ENCODE data around the gene HEPN1. TPM values are rescaled to one million over a fixed set of nuclear protein-coding genes. Genes with fewer than 3 reads are reported as not detected.
A peak's percentile ranks its signal among the peaks of the same experiment; 100 is the strongest.

The HEPN1 gene
- total RNA-seq, 4 donors from 2014 or later: 0.56 TPM; not detected in 3

DNA sequence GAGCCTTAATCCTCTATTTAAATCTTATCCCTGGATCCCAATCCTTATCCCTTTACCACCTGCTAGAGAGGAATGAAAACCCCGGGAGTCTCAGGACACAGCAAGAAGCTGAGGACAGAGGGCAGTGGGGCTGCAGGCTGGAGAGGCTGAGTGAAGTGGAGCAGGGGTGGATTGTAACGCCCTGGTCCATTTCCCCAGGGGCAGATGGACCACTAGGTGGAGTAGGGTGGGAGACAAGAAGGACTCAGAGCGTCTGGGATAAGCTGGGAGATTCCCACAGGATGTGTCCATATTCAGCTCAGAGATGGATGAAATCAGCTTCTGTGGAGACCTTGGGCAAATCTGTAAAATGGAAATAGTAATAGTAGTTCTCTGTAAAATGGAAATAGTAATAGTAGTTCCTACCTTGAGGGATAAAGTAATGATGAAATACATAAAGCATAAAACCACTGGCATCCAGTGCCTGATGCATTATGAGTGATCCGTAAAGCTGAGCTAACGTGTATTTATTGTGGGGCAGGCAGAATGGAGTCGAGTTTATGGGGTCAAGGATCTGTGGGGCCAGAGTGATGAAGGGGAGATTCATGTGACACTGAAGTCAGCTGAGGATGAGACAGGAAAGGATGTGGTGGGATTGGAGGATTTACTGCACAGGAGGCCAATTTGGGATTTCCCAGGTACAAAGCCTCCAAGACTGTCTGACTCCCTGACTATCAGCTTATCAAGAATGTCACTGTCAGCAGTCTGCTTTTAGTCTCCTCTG is 19.5 kb upstream of the HEPN1 start:
- TF ChIP-seq, protein P1, sequence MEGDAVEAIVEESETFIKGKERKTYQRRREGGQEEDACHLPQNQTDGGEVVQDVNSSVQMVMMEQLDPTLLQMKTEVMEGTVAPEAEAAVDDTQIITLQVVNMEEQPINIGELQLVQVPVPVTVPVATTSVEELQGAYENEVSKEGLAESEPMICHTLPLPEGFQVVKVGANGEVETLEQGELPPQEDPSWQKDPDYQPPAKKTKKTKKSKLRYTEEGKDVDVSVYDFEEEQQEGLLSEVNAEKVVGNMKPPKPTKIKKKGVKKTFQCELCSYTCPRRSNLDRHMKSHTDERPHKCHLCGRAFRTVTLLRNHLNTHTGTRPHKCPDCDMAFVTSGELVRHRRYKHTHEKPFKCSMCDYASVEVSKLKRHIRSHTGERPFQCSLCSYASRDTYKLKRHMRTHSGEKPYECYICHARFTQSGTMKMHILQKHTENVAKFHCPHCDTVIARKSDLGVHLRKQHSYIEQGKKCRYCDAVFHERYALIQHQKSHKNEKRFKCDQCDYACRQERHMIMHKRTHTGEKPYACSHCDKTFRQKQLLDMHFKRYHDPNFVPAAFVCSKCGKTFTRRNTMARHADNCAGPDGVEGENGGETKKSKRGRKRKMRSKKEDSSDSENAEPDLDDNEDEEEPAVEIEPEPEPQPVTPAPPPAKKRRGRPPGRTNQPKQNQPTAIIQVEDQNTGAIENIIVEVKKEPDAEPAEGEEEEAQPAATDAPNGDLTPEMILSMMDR (IDR thresholded peaks at IDR 0.05): no peak
- DNase-seq (ENCODE audit: low spot score): no peak
- no peak for ATAC-seq (ENCODE audit: low FRiP score)

DNA sequence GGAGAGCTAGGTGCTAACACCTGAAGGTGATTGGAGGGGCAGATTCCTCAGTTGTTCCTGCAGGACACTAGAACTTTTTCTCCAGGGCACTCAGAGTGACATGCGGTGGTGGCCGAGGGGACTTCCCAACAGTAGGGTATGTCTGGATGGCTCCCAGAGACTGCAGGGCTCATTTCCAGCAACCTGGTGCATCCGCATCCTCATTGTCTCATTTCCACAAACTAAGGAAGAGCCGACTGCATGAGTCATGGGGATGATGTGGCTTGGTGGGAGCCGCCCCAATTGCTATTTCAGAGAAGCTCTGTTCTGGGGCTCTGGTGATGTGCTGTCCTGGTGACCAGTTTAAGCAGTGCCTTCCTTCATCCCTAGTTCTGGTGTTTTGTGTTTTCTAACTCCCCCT is 18.6 kb upstream of the HEPN1 start:
- ATAC-seq (ENCODE audit: low FRiP score) (peak; percentile 58), DNase-seq (ENCODE audit: low spot score) (no peak)
- TF ChIP-seq, protein P1 (IDR thresholded peaks at IDR 0.05): no peak

DNA sequence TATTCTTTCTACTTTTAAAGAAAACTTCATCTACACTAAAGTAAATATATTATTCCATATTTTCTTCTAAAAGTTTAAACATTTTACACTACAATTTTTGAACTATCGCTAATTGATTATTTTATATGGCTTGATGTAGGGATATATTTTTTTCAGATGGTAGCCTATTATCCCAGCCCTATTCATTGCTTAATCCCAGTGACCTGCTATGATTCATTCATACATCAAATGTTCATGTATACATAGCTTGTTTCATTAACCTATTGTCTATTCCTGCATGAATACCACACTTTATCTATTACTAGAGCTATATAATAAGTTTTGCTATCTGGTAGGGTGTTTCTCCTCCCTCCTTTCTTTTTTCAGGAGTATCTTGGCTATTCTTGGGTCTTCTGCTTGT is 16.4 kb upstream of the HEPN1 start:
- ATAC-seq (ENCODE audit: low FRiP score) (no peak), DNase-seq (ENCODE audit: low spot score) (no peak)
- TF ChIP-seq, protein P1 (IDR thresholded peaks at IDR 0.05): no peak

DNA sequence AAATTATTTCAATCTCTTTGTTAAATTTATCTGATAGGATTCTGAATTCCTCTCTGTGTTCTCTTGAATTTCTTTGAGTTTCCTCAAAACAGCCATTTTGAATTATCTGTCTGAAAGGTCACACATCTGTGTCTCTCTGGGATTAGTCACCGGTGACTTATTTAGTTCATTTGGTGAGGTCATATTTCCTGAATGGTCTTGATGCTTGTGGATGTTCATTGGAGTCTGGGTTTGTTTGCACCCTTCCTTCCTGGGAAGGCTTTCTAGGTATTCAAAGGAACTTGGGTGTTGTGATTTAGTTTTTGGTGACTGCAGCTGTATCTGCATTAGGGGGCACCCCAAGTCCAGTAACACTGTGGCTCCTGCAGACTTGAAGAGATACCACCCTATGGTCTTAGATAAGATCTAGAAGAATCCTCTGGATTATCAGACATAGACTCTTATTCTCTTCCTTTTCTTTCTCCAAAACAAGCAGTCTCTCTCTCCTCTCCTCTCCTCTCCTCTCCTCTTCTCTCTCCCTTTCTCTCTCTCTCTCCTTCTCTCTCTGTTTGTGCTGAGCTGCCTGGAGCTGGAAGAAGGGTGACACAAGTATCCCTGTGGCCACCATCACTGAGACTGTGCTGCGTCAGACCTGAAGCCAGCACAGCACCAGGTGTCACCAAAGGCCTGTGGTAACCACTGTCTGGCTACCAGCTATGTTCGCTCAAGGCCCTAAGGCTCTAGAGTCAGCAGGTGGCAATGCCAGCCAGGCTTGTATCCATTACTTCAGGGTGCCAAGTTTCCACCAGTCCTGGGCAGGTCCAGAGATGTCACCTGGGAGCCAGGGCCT is 3.3 kb upstream of the HEPN1 start:
- ATAC-seq (ENCODE audit: low FRiP score): no peak
- DNase-seq (ENCODE audit: low spot score): no peak

DNA sequence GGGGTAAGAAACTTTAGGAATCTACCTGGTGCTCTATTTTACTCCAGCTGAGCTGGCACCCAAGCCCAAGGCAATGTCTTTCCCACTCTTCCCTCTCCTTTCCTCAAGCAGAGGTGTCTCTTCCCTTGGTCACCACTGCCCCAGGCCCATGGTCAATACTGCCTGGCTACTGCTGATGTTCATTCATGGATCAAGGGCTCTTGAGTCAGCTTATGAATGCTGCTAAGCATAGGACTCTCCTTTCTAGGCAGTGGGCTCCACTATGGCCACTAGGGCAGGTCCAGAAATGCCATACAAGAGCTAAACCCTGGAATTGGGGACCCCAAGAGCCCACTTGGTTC is 2.7 kb upstream of the HEPN1 start:
- TF ChIP-seq, protein P1 (IDR thresholded peaks at IDR 0.05): no peak
- no peak for ATAC-seq (ENCODE audit: low FRiP score)

More for the DNA sequence above, 3.3 kb upstream of the HEPN1 start:
- TF ChIP-seq, protein P1 (IDR thresholded peaks at IDR 0.05): no peak

DNA sequence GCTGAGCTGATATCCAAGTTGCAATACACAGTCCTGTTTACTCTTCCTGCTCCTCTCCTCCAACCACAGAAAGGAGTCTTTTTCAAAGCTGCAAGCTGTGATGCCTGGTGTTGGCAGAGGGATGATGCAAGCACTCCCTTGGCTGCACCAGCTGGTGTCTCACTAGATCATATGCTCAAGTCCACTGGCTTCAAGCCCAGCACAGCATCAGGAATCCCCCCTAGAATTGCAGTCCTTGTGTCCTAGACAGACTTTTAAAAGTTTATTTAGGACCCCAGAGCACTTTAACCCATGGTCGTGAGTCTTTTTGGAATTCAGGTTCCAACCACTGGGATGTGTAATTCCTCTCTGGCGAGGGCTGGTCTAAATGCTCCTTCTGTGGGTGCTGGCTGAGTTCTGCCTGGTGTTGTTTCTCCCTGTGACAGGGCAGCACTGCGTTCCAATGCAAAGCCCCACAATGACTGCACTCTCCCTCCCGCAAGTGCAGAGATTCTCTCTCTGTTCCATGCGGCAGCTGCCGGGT is 1.9 kb upstream of the HEPN1 start:
- DNase-seq (ENCODE audit: low spot score) (no peak), ATAC-seq (ENCODE audit: low FRiP score) (no peak)
- TF ChIP-seq, protein P1 (IDR thresholded peaks at IDR 0.05): no peak

More for the DNA sequence above, 2.7 kb upstream of the HEPN1 start:
- no peak for DNase-seq (ENCODE audit: low spot score)
